ENCODE results near the gene BTNL8.

The BTNL8 gene, protein sequence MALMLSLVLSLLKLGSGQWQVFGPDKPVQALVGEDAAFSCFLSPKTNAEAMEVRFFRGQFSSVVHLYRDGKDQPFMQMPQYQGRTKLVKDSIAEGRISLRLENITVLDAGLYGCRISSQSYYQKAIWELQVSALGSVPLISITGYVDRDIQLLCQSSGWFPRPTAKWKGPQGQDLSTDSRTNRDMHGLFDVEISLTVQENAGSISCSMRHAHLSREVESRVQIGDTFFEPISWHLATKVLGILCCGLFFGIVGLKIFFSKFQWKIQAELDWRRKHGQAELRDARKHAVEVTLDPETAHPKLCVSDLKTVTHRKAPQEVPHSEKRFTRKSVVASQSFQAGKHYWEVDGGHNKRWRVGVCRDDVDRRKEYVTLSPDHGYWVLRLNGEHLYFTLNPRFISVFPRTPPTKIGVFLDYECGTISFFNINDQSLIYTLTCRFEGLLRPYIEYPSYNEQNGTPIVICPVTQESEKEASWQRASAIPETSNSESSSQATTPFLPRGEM

DNA sequence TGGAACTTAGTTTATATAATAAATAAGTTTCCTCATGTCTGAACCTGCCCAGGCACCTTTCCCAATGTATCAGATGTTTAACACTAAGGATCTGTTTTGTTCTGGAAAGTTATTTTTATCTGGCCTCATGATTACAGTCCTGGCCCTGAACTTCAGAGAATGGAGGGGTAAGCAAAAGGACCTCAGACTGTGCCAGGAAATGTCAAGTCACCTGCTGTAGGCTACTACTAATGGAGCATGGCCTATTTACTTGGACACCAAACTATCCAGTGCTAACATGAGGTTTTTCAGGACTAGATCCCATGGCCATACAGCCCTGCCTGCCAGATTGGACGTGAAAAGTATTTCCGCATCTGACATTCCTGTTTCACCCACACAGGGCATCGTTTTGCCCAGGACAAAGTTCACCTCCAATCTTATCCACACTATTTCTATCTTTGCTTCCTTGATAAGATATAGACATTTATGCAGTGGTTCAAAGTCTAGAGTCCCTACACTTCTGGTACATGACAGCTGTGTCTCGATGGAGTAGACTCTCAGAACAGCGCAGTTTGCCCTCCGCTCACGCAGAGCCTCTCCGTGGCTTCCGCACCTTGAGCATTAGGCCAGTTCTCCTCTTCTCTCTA is at the start of gene BTNL8:
Gene BTNL8 (plus strand): TSS at position 539 of the 626 bp plus-strand sequence. CDS start 152 bp downstream, outside the sequence.
- DNase-seq: no peak
- Mint-ChIP-seq H3K9me3 (peaks cover 0 to 1% of the 10 kb centered on the region in 2 donors), H3K36me3 (no peaks in the 10 kb centered on the region), H3K27me3 (peaks cover 16 to 17% of the 10 kb centered on the region in 2 donors), H3K27ac (no peak within 1 kb of the TSS), H3K4me3 (no peak within 1 kb of the TSS), H3K4me1 (peaks cover 0 to 2% of the 10 kb centered on the region in 2 donors)
- ATAC-seq (replicated peaks): no peak

DNA sequence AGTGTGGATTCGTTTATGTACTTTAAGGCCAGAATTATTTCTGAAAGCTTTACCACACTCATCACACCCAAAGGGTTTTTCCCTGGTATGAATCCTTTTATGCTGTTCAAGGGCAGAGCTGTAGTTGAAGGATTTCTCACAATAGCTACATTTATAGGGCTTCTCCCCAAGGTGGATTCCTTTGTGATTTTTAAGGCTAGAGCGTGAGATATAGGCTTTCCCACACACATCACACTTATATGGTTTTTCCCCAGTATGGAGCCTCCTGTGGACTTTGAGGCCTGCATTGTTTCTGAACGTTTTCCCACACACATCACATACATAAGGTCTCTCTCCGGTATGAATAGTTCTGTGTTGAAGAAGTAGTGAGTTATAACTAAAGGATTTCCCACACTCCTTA is 49.1 kb upstream of the BTNL8 start:
- no peak for ATAC-seq (replicated peaks)
- H3K36me3 Mint-ChIP-seq: peaks cover 73 to 84% of the 10 kb centered on the region in 2 donors

DNA sequence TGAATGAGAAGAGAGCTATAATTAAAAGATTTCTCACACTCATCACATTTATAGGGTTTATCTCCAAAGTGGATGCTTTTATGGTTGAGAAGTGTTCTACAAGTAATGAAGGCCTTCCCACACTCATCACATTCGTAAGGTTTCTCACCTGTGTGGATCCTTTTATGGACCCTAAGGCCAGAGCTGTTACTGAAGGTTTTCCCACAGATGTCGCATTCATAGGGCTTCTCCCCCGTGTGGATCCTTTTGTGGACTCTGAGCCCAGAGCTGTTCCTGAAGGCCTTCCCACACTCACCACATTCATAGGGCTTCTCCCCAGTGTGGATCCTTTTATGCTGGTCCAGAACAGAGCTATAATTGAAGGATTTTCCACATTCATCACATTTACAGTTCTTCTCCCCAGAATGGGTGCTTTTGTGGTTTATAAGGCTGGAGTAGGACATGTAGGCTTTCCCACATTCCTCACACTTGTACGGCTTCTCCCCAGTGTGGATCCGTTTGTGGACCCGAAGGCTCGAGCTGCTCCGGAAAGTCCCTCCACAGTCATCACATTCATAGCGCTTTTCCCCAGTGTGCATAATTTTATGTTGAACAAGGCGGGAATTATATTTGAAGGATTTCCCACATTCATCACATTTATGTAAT is 48.4 kb upstream of the BTNL8 start:
- no peak for DNase-seq

More for the DNA sequence above, 49.1 kb upstream of the BTNL8 start:
- Mint-ChIP-seq H3K9me3 (peaks cover 7 to 9% of the 10 kb centered on the region in 2 donors), H3K27ac (no peak overlapping the region), H3K27me3 (no peaks in the 10 kb centered on the region), H3K4me1 (peaks cover 12 to 33% of the 10 kb centered on the region in 2 donors), H3K4me3 (no peak overlapping the region)
- DNase-seq: no peak

DNA sequence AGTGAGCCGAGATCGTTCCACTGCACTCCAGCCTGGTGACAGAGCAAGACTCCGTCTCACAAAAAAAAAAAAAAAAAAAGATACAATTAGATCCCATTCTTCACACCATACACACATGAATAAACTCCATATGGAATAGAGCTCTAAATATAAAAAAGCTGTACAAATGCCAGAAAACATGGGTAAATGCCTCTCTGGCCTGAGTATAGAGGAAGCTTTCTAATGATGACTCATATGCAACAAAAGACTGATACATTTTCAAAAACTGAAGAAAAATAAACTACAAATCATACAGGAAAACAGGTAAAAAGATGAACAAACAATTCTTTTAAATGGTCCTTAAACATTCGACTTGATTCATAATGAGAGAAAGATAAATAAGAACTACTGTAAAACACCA is 46.5 kb upstream of the BTNL8 start:
- H3K27me3 Mint-ChIP-seq: no peaks in the 10 kb centered on the region
- peaks cover 75 to 82% of the 10 kb centered on the region in 2 donors for H3K36me3 Mint-ChIP-seq
- H3K4me1 Mint-ChIP-seq: peaks cover 20 to 50% of the 10 kb centered on the region in 2 donors
- H3K4me3 Mint-ChIP-seq: no peak overlapping the region
- DNase-seq (no peak), ATAC-seq (replicated peaks) (no peak)
- no peak overlapping the region for H3K27ac Mint-ChIP-seq
- peaks cover 7 to 9% of the 10 kb centered on the region in 2 donors for H3K9me3 Mint-ChIP-seq

More for the DNA sequence above, 48.4 kb upstream of the BTNL8 start:
- Mint-ChIP-seq H3K9me3 (peaks cover 7 to 9% of the 10 kb centered on the region in 2 donors), H3K27me3 (no peaks in the 10 kb centered on the region), H3K36me3 (peaks cover 76 to 87% of the 10 kb centered on the region in 2 donors), H3K4me3 (no peak overlapping the region), H3K27ac (no peak overlapping the region), H3K4me1 (peaks cover 15 to 38% of the 10 kb centered on the region in 2 donors)
- no peak for ATAC-seq (replicated peaks)

DNA sequence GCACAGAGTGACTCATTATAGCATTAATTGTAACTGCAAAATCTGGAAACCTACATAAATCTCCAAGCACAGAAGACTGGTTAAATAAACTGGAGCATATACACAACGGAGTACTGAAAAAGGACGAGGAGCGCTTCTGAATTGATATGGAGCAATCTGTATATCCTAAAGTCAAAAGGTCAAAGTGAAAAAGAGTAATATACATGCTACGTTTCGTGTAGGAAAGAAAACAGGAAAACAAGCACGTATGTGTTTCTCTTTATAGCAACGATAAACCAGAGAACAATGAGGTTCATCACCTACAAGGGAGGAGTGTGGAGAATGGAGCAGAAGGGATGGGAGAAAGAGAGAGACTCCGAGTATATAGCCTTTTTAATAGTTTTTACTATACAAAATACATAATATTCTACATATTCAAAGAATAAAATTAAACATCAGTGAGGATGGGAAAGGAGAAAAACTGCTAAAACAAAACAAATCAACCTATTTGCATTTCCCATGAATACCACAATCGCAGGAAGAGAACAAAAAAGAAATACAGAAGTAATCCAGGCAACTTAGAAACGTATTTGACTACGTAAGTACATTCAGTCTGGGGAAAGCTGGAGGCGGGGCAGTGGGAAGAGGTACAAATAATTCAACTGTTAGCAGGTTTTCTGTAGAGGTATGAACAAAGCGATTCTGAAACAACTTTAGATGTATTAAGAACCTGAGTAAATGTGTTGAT is 45.7 kb upstream of the BTNL8 start:
- peaks cover 7 to 9% of the 10 kb centered on the region in 2 donors for H3K9me3 Mint-ChIP-seq
- H3K4me3 Mint-ChIP-seq: no peak overlapping the region
- no peak overlapping the region for H3K27ac Mint-ChIP-seq
- H3K27me3 Mint-ChIP-seq: no peaks in the 10 kb centered on the region
- DNase-seq: no peak
- H3K4me1 Mint-ChIP-seq: peaks cover 19 to 43% of the 10 kb centered on the region in 2 donors
- H3K36me3 Mint-ChIP-seq: peaks cover 67 to 75% of the 10 kb centered on the region in 2 donors
- no peak for ATAC-seq (replicated peaks)

DNA sequence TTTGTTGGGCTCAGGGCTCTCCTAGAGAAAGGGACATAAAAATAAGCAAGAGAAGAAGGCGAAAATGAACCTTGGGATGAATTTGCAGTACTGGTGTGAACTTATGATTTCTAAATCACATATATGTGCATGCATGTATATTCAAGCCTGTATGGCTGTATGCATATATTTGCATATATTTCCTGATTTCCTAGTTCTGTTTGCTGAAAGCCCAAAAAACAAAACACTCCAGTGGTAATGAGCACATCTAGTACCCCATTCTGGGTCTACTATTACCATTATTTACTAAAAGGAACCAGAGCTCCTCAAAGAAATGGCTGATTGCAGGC is 45.1 kb upstream of the BTNL8 start:
- Mint-ChIP-seq H3K27ac (no peak overlapping the region), H3K4me3 (no peak overlapping the region), H3K4me1 (peaks cover 21 to 44% of the 10 kb centered on the region in 2 donors), H3K36me3 (peaks cover 62 to 75% of the 10 kb centered on the region in 2 donors), H3K27me3 (no peaks in the 10 kb centered on the region), H3K9me3 (peaks cover 7 to 9% of the 10 kb centered on the region in 2 donors)
- ATAC-seq (replicated peaks) (no peak), DNase-seq (no peak)

DNA sequence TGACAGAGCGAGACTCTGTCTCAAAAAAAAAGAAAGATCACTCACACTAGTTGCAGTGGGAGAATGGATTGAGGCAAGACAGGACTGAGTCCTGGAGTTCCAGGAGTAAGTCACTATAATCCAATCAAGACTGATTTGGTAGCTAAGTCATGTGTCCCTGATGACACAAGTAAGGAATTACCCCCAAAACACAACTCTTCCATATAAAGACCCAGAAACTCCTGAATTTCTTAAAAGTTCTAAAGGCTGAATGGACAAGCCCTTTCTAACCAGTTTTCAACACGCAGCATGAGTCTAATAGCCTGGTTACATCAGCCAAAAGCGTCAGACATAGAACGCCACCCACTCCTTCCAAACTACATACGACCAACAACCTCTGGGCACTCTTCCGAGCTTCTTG is 40.4 kb upstream of the BTNL8 start:
- H3K27me3 Mint-ChIP-seq: no peaks in the 10 kb centered on the region
- H3K36me3 Mint-ChIP-seq: peaks cover 24 to 42% of the 10 kb centered on the region in 2 donors
- no peaks in the 10 kb centered on the region for H3K9me3 Mint-ChIP-seq
- peak overlapping the region; percentile 47 for H3K27ac Mint-ChIP-seq
- H3K4me1 Mint-ChIP-seq: peaks cover 27 to 56% of the 10 kb centered on the region in 2 donors
- DNase-seq (no peak), ATAC-seq (replicated peaks) (no peak)
- no peak overlapping the region for H3K4me3 Mint-ChIP-seq

DNA sequence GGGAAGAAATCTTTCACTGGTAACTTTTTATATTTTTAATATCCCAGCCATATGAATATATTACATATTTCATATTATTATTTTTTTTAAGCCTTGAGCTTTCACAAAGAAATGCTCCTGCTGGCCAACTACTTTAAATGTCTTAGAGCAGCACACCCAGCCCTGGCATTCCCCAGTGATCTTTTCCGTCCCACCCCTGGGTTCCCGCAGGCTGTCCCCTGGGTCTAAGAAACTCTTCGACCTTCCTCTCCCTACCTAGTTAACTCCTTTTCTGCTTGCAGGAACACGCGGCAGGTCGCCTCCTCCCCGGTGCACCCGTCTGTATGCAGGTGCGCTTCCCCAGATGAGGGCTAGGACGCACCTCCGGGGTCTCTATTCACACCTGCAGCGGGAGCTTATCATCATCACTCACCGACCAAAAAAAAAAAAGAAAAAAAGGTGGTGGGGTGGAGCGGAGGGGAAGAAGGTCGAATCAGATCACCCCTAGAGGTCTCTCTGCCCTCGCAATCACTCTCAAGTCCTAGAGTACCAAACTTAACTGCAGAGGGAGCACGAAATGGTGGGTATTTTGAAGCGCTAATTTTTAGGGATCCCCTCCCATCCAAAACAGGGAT is 38.6 kb upstream of the BTNL8 start:
- H3K9me3 Mint-ChIP-seq: no peaks in the 10 kb centered on the region
- ATAC-seq (replicated peaks) (peak; percentile 72 to 75), DNase-seq (peak; percentile 41)
- peaks cover 21 to 41% of the 10 kb centered on the region in 2 donors for H3K4me1 Mint-ChIP-seq
- peak overlapping the region; percentile 87 to 96 for H3K4me3 Mint-ChIP-seq
- peaks cover 16 to 28% of the 10 kb centered on the region in 2 donors for H3K36me3 Mint-ChIP-seq
- H3K27me3 Mint-ChIP-seq: no peaks in the 10 kb centered on the region
- peak overlapping the region; percentile 92 for H3K27ac Mint-ChIP-seq

DNA sequence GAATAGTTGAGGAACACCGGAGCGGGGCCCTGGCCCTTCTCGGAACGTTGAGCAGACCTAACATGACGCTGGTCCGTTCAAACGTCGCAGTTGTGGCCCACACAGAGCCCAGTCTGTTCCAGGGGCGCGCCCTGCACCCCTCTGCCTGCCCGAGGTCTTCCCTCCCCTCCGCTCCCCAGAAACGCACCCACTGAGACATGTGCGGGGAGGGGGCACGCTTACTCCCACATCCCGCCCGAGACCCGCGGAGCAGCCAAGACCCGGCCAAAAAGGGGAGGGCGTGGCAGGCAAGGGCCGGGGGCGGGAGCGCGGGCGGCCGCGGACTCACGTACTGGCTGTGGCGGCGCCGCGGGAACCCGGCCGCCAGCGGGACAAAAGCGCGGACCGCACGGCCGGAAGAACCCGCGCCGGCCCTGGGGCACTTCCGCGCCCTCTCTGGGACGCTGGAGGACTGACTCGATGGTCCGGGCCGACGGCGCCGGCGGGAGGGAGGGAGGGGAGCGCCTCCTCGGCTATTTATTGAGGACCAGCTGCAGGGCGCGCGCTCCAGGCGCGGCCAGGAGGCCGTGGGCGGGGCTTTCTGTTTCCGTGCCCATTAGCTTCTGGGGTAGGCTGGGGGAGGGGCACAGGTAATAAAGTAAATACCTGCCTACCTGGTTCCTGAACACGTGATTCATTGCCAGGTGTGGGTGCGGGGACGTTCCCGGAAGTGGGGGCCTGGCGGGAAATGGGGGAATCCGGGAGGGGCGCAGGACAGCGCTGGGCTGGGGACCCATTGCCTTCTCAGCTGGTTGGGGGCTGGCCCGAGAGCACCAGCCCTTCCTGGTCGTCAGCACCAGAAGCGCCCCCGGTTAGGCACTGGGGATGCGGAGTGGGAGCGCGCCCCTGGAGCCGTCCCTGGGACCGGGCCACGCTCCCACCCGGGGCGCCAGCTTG is 37.8 kb upstream of the BTNL8 start, which contains the start of gene ZFP62:
Gene ZFP62 (minus strand): TSS at position 390 of the 936 bp plus-strand sequence. CDS start 57 bp downstream, at position 333.
- H3K4me3 Mint-ChIP-seq: peak within 1 kb of the TSS; percentile 87 to 96
- no peaks in the 10 kb centered on the region for H3K9me3 Mint-ChIP-seq
- H3K27ac Mint-ChIP-seq: peak within 1 kb of the TSS; percentile 92
- H3K27me3 Mint-ChIP-seq: peaks cover 0 to 4% of the 10 kb centered on the region in 2 donors
- peaks cover 8 to 20% of the 10 kb centered on the region in 2 donors for H3K36me3 Mint-ChIP-seq
- DNase-seq (peak; percentile 88), ATAC-seq (replicated peaks) (peak; percentile 88 to 90)
- H3K4me1 Mint-ChIP-seq: peaks cover 13 to 33% of the 10 kb centered on the region in 2 donors

DNA sequence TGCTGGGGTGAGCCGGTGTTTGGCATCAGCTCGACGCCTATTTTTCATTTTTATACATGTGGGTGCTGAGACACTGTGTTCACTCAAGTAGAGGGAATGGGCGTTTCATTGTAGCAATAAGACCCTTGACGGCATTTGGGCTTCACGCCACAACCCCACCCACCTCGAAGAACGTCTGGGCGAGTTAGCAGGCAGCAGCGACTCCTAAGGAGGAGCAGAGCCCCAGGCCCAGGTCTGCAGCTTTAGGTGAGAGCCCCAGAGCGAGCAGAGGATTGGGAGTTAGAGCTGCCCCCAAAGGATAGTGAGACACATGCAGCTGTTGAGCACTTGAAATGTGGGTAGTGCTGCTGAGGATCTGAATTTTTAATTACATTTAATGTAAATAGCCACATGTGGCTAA is 36.3 kb upstream of the BTNL8 start:
- DNase-seq (no peak), ATAC-seq (replicated peaks) (no peak)
- Mint-ChIP-seq H3K4me3 (peak overlapping the region in 1 of 2 donors; percentile 18), H3K27ac (no peak overlapping the region), H3K27me3 (peaks cover 0 to 4% of the 10 kb centered on the region in 2 donors), H3K36me3 (peaks cover 1 to 13% of the 10 kb centered on the region in 2 donors), H3K4me1 (peaks cover 12 to 25% of the 10 kb centered on the region in 2 donors), H3K9me3 (no peaks in the 10 kb centered on the region)

DNA sequence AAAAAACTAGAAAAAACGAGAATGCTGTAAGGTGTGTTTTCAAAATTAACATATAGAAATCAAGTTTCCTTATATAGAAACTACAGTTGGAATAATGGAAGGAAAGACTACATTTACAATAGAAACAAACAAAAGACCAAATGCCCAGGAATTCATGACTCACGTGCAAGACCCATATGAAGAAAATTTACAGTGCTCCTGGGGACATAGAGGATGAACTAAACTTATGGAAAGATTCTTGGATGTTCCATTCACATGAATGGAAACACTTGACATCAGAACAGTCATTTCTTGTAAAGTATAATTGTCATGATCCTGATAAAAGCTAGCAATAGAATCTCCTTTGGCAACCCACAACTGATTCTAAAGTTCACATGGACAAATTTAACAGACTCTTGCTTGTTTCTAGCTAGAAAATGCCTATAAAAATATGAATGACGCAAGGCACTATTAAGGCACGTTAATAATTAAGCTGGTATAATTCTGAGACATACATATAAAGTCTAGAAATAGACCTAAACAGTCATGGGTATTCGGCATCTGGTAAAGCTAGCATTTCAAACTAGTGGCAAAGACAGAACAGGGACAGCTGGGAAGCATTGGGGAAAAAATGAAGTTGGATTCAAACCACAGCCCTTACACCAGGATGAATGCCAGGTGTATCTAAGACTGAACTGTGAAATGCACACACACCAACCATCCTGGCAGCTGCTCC is 32.8 kb upstream of the BTNL8 start:
- Mint-ChIP-seq H3K9me3 (no peaks in the 10 kb centered on the region), H3K36me3 (no peaks in the 10 kb centered on the region)

DNA sequence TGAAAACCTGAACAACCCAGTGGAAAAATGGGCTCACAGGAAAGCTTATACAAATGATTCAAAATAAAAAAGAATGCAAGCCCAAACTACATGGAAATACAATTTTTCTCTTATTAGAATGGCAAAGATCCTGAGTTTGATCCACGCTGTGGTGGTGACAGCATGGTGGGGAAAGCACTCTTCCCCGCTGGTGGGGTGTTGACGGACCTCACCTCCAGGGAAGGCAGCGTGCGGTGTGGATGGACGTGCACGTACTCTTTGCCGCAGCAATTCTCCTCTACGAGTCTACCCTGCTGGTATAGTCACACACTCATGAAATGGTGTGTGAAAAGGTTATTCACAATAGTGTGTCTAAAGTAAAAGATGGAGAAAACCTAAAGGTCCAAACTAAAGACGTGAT is 32.0 kb upstream of the BTNL8 start:
- Mint-ChIP-seq H3K27me3 (peaks cover 6 to 8% of the 10 kb centered on the region in 2 donors), H3K4me3 (no peak overlapping the region), H3K27ac (no peak overlapping the region), H3K9me3 (no peaks in the 10 kb centered on the region), H3K36me3 (no peaks in the 10 kb centered on the region), H3K4me1 (peaks cover 6% of the 10 kb centered on the region in 2 donors)
- ATAC-seq (replicated peaks) (no peak), DNase-seq (no peak)

More for the DNA sequence above, 32.8 kb upstream of the BTNL8 start:
- H3K4me3 Mint-ChIP-seq: no peak overlapping the region
- ATAC-seq (replicated peaks): no peak
- no peak overlapping the region for H3K27ac Mint-ChIP-seq
- no peak for DNase-seq
- peaks cover 6% of the 10 kb centered on the region in 2 donors for H3K4me1 Mint-ChIP-seq
- peaks cover 4 to 8% of the 10 kb centered on the region in 2 donors for H3K27me3 Mint-ChIP-seq

Data from stimulated activated naive B cell treated with anti-CD40 and anti-IgM and Interleukin-4, amounts not matched to agents 10 μg/mL and 1 μg/mL and 100 μg/mL, for 72 hours (primary cell).